ENCODE data around the gene DLGAP4.

GRCh38 chr20:36480456-36481048 is 174.4 kb downstream of the DLGAP4 start:
- no peak for TF ChIP-seq EZH2phosphoT487 (IDR thresholded peaks at IDR 0.05; ENCODE audit: borderline replicate concordance, low read length)
- no peak for TF ChIP-seq CTCF (IDR thresholded peaks at IDR 0.05; ENCODE audit: low read depth, low read length, poor library complexity, severe bottlenecking)

All from DOHH2 (cell line).